GM19099 (cell line): ENCODE results near the gene RAB8B.

Experiments used
- POLR2A ChIP-seq: IDR thresholded peaks from 3 replicates; pipeline ENCODE4 v1.6.1; 2011; ENCODE audit warnings: low read depth; ENCODE audit not compliant: insufficient read length; ENCODE audit errors: extremely low read depth

The RAB8B gene

GRCh38 chr15:63261311-63261710 lies 71.9 kb downstream of the RAB8B start:
- TF ChIP-seq POLR2A: no peak

GRCh38 chr15:63263519-63263918 lies 74.1 kb downstream of the RAB8B start:
- no peak for TF ChIP-seq POLR2A

GRCh38 chr15:63264688-63265293 lies 75.4 kb downstream of the RAB8B start:
- no peak for TF ChIP-seq POLR2A

- TF ChIP-seq POLR2A: no peak
Observed at GRCh38 chr15:63274427-63274826, 85.0 kb downstream of the RAB8B start.

- no peak for TF ChIP-seq POLR2A
Observed at GRCh38 chr15:63276342-63277037, 87.1 kb downstream of the RAB8B start.

GRCh38 chr15:63277038-63277892 lies 87.9 kb downstream of the RAB8B start, which contains the start of gene APH1B:
APH1B (plus strand) TSS chr15:63277605; CDS start chr15:63277624, 19 bp downstream.
- peak; percentile 73 for TF ChIP-seq POLR2A

GRCh38 chr15:63277893-63278456 lies 88.6 kb downstream of the RAB8B start:
- TF ChIP-seq POLR2A: no peak

- no peak for TF ChIP-seq POLR2A
Observed at GRCh38 chr15:63283126-63283525, 93.7 kb downstream of the RAB8B start.

- TF ChIP-seq POLR2A: no peak
Observed at GRCh38 chr15:63284335-63284734, 94.9 kb downstream of the RAB8B start.

- TF ChIP-seq POLR2A: no peak
Observed at GRCh38 chr15:63287109-63287508, 97.7 kb downstream of the RAB8B start.

- no peak for TF ChIP-seq POLR2A
Observed at GRCh38 chr15:63288342-63288741, 98.9 kb downstream of the RAB8B start.

GRCh38 chr15:63288778-63289378 lies 99.5 kb downstream of the RAB8B start:
- no peak for TF ChIP-seq POLR2A

- no peak for TF ChIP-seq POLR2A
Observed at GRCh38 chr15:63291507-63291906, 102.1 kb downstream of the RAB8B start.

GRCh38 chr15:63292241-63292640 lies 102.8 kb downstream of the RAB8B start:
- TF ChIP-seq POLR2A: no peak

- no peak for TF ChIP-seq POLR2A
Observed at GRCh38 chr15:63292771-63293170, 103.4 kb downstream of the RAB8B start.

GRCh38 chr15:63294359-63294758 lies 105.0 kb downstream of the RAB8B start:
- no peak for TF ChIP-seq POLR2A

GRCh38 chr15:63295341-63295740 lies 105.9 kb downstream of the RAB8B start:
- TF ChIP-seq POLR2A: no peak
